ENCODE measurements around the gene AK4.

Gene AK4

GRCh38 chr1:65178235-65178634, 30.2 kb downstream of the AK4 start:
- no peak for DNase-seq

GRCh38 chr1:65179148-65179547, 31.1 kb downstream of the AK4 start:
- DNase-seq: no peak

- DNase-seq: no peak
Measured at GRCh38 chr1:65180977-65181376, 33.0 kb downstream of the AK4 start.

GRCh38 chr1:65182658-65183268, 34.8 kb downstream of the AK4 start:
- DNase-seq: no peak

GRCh38 chr1:65189576-65190115, 41.6 kb downstream of the AK4 start:
- DNase-seq: no peak

- no peak for DNase-seq
Measured at GRCh38 chr1:65190229-65190628, 42.2 kb downstream of the AK4 start.

GRCh38 chr1:65193129-65193695, 45.2 kb downstream of the AK4 start:
- DNase-seq: no peak

GRCh38 chr1:65195495-65196417, 47.8 kb downstream of the AK4 start:
- no peak for DNase-seq

- no peak for DNase-seq
Measured at GRCh38 chr1:65196926-65197325, 48.9 kb downstream of the AK4 start.

- no peak for DNase-seq
Measured at GRCh38 chr1:65197636-65198035, 49.6 kb downstream of the AK4 start.

GRCh38 chr1:65198096-65198495, 50.1 kb downstream of the AK4 start:
- no peak for DNase-seq

GRCh38 chr1:65200411-65200810, 52.4 kb downstream of the AK4 start:
- no peak for DNase-seq

- DNase-seq: no peak
Measured at GRCh38 chr1:65206836-65207235, 58.8 kb downstream of the AK4 start.

GRCh38 chr1:65207317-65207716, 59.3 kb downstream of the AK4 start:
- no peak for DNase-seq

GRCh38 chr1:65208563-65208973, 60.6 kb downstream of the AK4 start:
- no peak for DNase-seq

GRCh38 chr1:65209005-65209885, 61.2 kb downstream of the AK4 start:
- DNase-seq: no peak

GRCh38 chr1:65210325-65210724, 62.3 kb downstream of the AK4 start:
- no peak for DNase-seq

- no peak for DNase-seq
Measured at GRCh38 chr1:65211331-65211730, 63.3 kb downstream of the AK4 start.

GRCh38 chr1:65213271-65214023, 65.4 kb downstream of the AK4 start:
- DNase-seq: no peak

- no peak for DNase-seq
Measured at GRCh38 chr1:65214340-65215027, 66.5 kb downstream of the AK4 start.

- no peak for DNase-seq
Measured at GRCh38 chr1:65216989-65217388, 69.0 kb downstream of the AK4 start.

All from activated naive CD4-positive, alpha-beta T cell treated with anti-CD3 and anti-CD28 coated beads, Interleukin-2, amount 50 U/mL, for 16 hours (primary cell).